Activated CD4-positive, alpha-beta T cell treated with anti-CD3 and anti-CD28 coated beads, Interleukin-2, amount 50 U/mL, for 48 hours (primary cell): ENCODE results near the gene CNTN5.
"Not testable (repeated sequence)": the region's sequence is repeated elsewhere in the genome, so short reads cannot be mapped to it uniquely, and the experiment has no call there.

Experiments used
- DNase-seq, 2 experiments: peaks; one replicate each; pipeline ENCODE4 v3.0.0-alpha.2; 2020

Gene CNTN5

DNA sequence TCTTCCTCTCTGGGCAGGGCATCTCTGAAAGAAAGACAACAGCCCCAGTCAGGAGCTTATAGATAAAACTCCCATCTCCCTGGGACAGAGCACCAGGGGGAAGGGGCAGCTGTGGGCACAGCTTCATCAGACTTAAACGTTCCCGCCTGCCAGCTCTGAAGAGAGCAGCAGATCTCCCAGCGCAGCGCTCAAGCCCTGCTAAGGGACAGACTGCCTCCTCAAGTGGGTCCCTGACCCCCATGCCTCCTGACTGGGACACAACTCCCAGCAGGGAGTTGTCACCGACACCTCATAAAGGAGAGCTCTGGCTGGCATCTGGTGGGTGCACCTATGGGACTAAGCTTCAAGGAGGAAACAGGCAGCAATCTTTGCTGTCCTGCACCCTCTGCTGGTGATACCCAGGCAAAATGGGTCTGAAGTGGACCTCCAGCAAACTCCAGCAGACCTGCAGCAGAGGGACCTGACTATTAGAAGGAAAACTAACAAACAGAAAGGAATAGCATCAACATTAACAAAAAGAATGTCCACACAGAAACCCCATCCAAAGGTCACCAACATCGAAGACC lies 1236.6 kb downstream of the CNTN5 start:
- DNase-seq, result not testable (repeated sequence)

GRCh38 chr11:100269516-100269915 lies 1248.8 kb downstream of the CNTN5 start:
- no peak for DNase-seq

DNA sequence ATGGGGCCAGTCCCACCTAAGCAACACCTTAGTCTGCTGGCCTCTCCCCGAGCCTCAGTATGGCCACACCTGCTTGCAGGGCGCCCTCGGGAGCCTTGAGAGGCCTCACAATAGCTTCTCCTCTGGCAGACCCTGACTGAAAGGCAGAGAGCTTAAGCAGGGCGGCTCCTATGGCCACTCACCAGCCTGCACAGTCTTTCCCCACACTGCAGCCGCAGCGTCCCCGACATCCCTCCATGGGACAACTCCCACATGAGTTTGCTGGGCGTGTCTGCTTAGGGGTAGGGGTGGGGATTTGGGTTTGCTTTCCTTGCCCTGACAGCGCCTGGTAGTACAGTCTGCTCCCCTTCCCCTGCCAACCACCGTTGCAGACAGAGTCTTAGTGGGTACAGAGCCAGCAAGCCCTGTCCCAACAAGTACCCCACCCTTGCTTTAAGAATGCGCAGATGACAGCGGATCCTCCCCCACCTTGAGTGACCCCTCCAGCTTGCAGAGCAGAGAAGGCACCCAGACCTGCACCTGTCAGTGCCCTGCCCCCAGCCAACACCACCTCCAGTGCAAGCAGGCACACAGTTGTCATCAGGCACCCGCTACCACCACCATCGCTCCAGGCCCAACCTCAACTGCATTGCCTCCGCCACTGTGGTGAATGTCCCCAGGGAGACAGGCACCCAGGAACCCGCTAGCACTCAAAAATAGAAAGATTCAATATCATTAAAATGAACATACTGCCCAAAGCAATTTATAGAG lies 1252.5 kb downstream of the CNTN5 start:
- DNase-seq, result no peak

DNA sequence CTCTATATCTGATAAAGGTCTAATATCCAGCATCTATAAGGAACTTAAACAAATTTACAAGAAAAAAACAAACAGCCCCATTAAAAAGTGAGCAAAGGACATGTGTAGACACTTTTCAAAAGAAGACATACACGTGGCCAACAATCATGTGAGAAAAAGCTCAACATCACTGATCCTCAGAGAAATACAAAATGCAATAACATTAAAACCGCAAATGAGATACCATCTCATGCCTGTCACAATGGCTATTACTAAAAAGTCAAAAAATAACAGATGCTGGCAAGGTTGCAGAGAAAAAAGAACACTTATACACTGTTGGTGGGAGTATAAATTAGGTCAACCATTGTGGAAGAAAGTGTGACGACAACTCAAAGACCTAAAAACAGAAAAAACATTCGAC lies 1253.7 kb downstream of the CNTN5 start:
- not testable (repeated sequence) for DNase-seq

DNA sequence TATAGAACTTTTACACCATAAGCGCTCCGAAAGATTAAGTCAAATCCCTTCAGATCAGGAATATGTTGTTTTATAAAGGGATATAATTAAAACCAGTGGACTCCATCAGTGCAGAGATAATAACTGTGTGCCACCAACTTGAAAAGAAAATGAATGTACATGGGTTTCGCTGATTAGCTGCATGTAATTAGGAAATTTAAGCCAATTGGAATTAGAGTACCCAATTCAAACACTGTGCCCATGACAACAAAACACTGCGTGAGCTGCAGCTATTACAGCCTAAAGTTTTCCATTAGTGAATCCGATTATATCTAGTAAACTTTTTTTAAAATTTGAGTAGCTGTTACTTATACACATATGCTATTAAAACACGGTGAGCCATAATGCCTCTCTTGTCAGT lies 1274.0 kb downstream of the CNTN5 start:
- no peak for DNase-seq

DNA sequence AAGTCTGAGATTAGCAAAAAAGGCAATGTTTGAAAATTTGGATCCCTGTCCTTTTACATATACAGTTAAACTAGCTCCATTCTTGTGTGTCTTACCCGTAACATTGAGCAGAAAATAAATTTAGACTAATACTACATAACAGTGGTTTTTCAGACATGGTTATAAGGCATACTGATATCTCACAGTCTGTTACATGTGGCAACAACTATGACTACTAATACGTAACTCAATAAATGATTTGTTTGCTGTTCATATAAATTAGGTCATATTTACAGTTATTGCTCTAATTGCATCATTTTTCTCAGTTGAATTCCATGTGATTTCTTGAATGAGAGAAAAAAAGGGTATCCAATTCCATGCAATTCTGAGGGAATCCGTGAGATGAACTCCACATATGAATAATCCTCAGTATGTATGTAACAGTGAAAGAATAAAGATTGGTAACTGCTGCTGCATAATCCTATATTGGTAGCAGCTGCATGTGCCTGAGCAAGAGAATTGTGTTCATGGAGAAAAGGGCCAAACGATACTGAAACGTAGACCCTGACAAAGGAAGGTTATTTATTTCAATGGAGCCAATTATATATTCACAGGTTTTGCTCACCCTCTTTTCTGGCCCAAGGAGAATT lies 1275.4 kb downstream of the CNTN5 start:
- DNase-seq, result no peak

DNA sequence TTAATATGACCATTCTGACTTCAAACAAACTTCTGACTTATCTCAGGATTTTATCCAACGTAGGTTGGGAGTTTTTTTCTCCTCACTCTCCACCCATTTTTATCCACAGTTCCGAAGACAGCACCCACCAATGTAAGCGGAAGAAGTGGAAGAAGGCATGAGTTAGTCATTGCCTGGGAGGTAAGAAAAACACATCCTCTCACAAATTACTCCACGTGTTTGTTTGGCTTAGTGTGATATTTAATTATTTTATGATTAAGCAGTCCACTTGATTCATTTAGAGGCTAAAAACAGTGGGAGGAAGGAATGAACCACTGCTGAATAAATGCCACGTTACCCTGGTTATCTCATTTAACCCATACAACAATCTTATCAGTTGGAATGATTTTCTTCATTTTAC lies 1276.8 kb downstream of the CNTN5 start:
- no peak for DNase-seq

DNA sequence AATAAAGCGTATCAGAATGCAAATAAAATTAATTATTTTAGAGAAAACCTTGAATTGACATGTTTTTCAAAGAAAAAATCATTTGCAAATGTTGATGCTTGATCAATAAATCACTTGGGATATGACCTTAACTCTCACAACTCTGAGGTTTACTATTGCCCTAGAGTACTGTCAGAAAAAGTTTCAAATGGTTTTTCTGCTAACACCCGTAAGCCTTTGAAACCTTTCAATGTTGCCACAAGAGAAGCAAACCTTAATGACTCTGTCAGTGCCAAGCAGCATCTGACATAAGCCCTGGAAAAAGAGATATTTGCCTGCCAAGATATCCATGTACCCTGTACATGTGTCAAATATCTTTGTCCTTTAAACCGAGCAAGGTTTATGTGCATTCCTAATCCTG lies 1282.1 kb downstream of the CNTN5 start:
- no peak for DNase-seq

- no peak for DNase-seq
These were observed 1283.1 kb downstream of the CNTN5 start for GRCh38 chr11:100303897-100304296.

DNA sequence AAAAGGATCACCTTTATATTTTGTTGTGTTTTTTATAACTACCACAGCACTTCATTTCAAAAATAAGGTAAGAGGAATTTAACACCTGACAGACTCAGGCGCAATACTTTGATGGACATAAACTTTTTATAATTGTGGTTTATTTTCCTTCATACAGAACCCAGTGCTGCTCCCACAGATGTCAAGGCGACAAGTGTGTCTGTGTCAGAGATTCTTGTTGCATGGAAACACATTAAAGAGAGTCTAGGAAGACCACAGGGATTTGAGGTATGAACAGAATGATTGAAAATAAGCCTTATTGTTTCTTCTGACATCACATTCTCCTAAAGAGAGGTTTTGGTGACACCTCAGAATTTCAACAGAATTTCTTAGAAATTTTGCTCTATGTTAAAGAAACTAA lies 1287.5 kb downstream of the CNTN5 start:
- no peak for DNase-seq

- no peak for DNase-seq
These were observed 1295.2 kb downstream of the CNTN5 start for GRCh38 chr11:100315946-100316345.

GRCh38 chr11:100316952-100317351 lies 1296.2 kb downstream of the CNTN5 start:
- DNase-seq, result no peak

GRCh38 chr11:100319691-100320090 lies 1298.9 kb downstream of the CNTN5 start:
- no peak for DNase-seq

- DNase-seq, result no peak
These were observed 1308.0 kb downstream of the CNTN5 start for GRCh38 chr11:100328626-100329340.

- no peak for DNase-seq
These were observed 1308.6 kb downstream of the CNTN5 start for GRCh38 chr11:100329352-100329751.

GRCh38 chr11:100336873-100337272 lies 1316.1 kb downstream of the CNTN5 start:
- no peak for DNase-seq

- no peak for DNase-seq
These were observed 1317.5 kb downstream of the CNTN5 start for GRCh38 chr11:100338144-100338840.

GRCh38 chr11:100340466-100341319 lies 1319.9 kb downstream of the CNTN5 start:
- DNase-seq, result no peak

GRCh38 chr11:100353083-100353482 lies 1332.3 kb downstream of the CNTN5 start:
- DNase-seq, result no peak

DNA sequence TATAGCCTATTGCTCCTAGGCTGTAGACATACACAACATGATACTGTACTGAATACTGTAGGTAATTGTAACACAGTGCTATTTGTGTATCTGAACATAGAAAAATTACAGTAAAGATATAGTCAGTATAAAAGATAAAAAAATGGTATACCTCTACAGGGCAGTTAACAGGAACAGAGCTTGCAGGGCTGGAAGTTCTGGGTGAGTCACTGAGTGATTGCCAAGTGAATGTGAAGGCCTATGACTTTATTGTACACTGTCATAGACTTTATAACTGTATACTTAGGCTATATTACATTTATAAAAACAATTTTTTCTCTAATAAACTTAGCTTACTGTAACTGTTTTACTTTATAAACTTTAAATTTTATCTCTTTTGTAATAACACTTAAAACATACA lies 1334.0 kb downstream of the CNTN5 start:
- no peak for DNase-seq

DNA sequence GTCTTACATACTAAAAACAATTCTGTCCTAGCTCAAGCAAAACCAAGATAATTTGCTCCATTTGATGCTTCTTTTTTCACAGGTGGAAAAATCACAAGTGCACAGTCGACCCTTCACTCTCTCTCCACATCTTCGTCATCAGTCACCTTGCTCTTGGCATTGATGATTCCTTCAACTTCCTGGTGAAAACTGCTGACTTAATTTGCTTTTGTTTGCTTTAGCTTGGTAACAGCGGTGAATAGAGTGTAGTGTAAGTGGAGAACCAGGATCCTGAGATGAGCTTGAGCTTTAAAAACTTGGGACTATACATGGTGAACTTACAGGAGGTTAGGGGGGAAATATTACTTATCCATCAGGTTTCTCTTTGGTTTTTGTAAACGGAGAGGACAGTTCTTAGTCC lies 1335.3 kb downstream of the CNTN5 start:
- no peak for DNase-seq

DNA sequence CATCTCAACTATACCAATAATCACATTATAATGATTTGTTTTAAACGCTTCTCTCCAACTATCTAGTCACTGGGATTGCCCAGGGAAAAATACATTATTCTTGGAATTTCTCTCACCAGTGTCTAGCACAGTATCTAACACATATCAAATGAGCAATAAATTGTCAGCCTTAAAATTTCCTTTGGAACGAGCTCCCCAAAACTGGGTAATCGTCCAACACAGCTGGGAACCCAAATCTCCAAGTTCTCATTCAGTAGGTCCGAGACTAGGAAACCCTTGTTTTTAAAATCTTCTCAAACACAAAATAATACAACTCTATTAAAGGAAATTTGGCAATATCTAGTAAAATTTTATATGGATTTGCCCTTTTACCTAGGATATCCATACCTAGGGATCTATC lies 1338.5 kb downstream of the CNTN5 start:
- no peak for DNase-seq
